Endodermal cell (in vitro differentiated cells): ENCODE measurements around the gene PGRMC1. TPM values are rescaled to one million over a fixed set of nuclear protein-coding genes. Genes with fewer than 3 reads are reported as not detected.

Source experiments
- DNase-seq: peaks from one replicate; pipeline ENCODE4 v3.0.0-alpha.2; 2017
- H3K27ac ChIP-seq: 2 replicates; pipeline ENCODE4 v1.5.1; 2013; ENCODE audit warnings: mild to moderate bottlenecking, low read depth, low read length, moderate library complexity
- H3K27me3 ChIP-seq: 2 replicates; pipeline ENCODE4 v1.6.1; 2013; ENCODE audit warnings: mild to moderate bottlenecking, low read length, moderate library complexity; ENCODE audit not compliant: insufficient read depth, control insufficient read depth, poor library complexity, severe bottlenecking
- H3K36me3 ChIP-seq: 2 replicates; pipeline ENCODE4 v1.7.0; 2013; ENCODE audit warnings: mild to moderate bottlenecking, low read length, moderate library complexity; ENCODE audit not compliant: control insufficient read depth, insufficient read depth
- H3K4me1 ChIP-seq: one replicate; pipeline ENCODE4 v1.7.0; 2013; ENCODE audit warnings: low read length; ENCODE audit not compliant: control insufficient read depth, insufficient read depth
- H3K4me3 ChIP-seq: 2 replicates; pipeline ENCODE4 v1.5.1; 2013; ENCODE audit warnings: mild to moderate bottlenecking, low read length, moderate library complexity
- H3K9ac ChIP-seq: 2 replicates; pipeline ENCODE4 v1.6.1; 2013; ENCODE audit warnings: mild to moderate bottlenecking, low read length, moderate library complexity; ENCODE audit not compliant: poor library complexity, severe bottlenecking; ENCODE audit errors: extremely low read depth
- H3K9me3 ChIP-seq: 2 replicates; pipeline ENCODE4 v1.6.1; 2013; ENCODE audit warnings: mild to moderate bottlenecking, low read length, moderate library complexity; ENCODE audit not compliant: control insufficient read depth
- H3K27ac Mint-ChIP-seq: 2 replicates; pipeline ENCODE4 v1.8.0; 2020; ENCODE audit warnings: mixed read lengths
- H3K27me3 Mint-ChIP-seq: 2 replicates; pipeline ENCODE4 v1.8.0; 2021; ENCODE audit warnings: mild to moderate bottlenecking, mixed read lengths; ENCODE audit not compliant: insufficient read depth
- H3K36me3 Mint-ChIP-seq: 2 replicates; pipeline ENCODE4 v1.8.0; 2020; ENCODE audit warnings: low read depth, mixed read lengths
- H3K4me1 Mint-ChIP-seq: 2 replicates; pipeline ENCODE4 v1.8.0; 2020; ENCODE audit warnings: mixed read lengths
- H3K4me3 Mint-ChIP-seq: 2 replicates; pipeline ENCODE4 v1.8.0; 2020; ENCODE audit warnings: mild to moderate bottlenecking, moderate library complexity, mixed read lengths
- H3K9me3 Mint-ChIP-seq: 2 replicates; pipeline ENCODE4 v1.8.0; 2020; ENCODE audit warnings: mild to moderate bottlenecking, mixed read lengths
- CTCF ChIP-seq: fragments of 200-600 bp; sonication (generic); conservative IDR thresholded peaks from 2 replicates; pipeline ENCODE4 v1.5.0; 2021; ENCODE audit warnings: antibody characterized with exemption, mild to moderate bottlenecking
- WGBS, 2 experiments: methylation state at CpG; one replicate each; pipeline versions ENCODE4 v1.1.5 to v1.1.7; 2013; ENCODE audit warnings: missing lambda C conversion rate in 2 of 2, mixed read lengths in 1 of 2; ENCODE audit not compliant: insufficient coverage in 1 of 2, insufficient read length in 1 of 2; 5-methylcytosine and 5-hydroxymethylcytosine counted together
- long read RNA-seq, 4 experiments: library from polyadenylated mRNA in 2 of 4; library from RNA in 1 of 4; library from capped mRNA in 1 of 4; stranded (forward) in 3 of 4; unstranded in 1 of 4; transcript quantifications; one replicate each; pipeline ENCODE4 v2.0.0, GENCODE V29; 2020 to 2021; ENCODE audit warnings: inconsistent platforms in 1 of 4
- polyA plus RNA-seq, 2 experiments: library from polyadenylated mRNA; stranded (reverse); fragments of 50-300 nt; gene quantifications; one replicate each; pipeline ENCODE4 v1.2.3, GENCODE V29; 2013
- total RNA-seq, 2 donors: library from RNA; stranded (reverse); fragmentation: NEBNext Ultra II Directional in 1 of 2; extraction: Animal tissue kit (Norgen Biotek cat#: 25700) in 1 of 2; gene quantifications; 2 replicates in 1 of 2; 3 replicates in 1 of 2; pipeline ENCODE4 v1.2.1, GENCODE V29; 2021

PGRMC1 gene
- 100 to 1,000 TPM; 108 to 115 TPM for total RNA-seq
- 275 TPM for polyA plus RNA-seq (2013, experiment 1 of 2)
- polyA plus RNA-seq (2013, experiment 2 of 2): 271 TPM
- long read RNA-seq, experiment 1, transcript PGRMC1-201 (3 exons, 1,911 nt): major isoform, 25 of 84 reads
- long read RNA-seq, experiment 1, partial matches to known transcripts: 15 of 84 reads
- long read RNA-seq, experiment 1, other reads (novel, unspliced or antisense): 43 of 84 reads
- long read RNA-seq, experiment 2, transcript PGRMC1-201 (3 exons, 1,911 nt): major isoform, 112 of 120 reads
- long read RNA-seq, experiment 2, partial matches to known transcripts: 5 of 120 reads
- long read RNA-seq, experiment 2, other reads (novel, unspliced or antisense): 3 of 120 reads
- long read RNA-seq, experiment 3, transcript PGRMC1-201 (3 exons, 1,911 nt): major isoform, 612 of 624 reads
- long read RNA-seq, experiment 3, partial matches to known transcripts: 4 of 624 reads
- long read RNA-seq, experiment 3, other reads (novel, unspliced or antisense): 8 of 624 reads
- long read RNA-seq, experiment 4, transcript PGRMC1-201 (3 exons, 1,911 nt): major isoform, 9 of 12 reads
- long read RNA-seq, experiment 4, partial matches to known transcripts: 3 of 12 reads
- long read RNA-seq, experiment 4, other reads (novel, unspliced or antisense): 0 of 12 reads

- peak within 1 kb of the TSS; percentile 68 for H3K9ac ChIP-seq
- no peak for TF ChIP-seq CTCF
- H3K4me1 Mint-ChIP-seq: peaks cover 12% of the 10 kb centered on the region
- H3K27me3 Mint-ChIP-seq: no peaks in the 10 kb centered on the region
- DNase-seq: peak; percentile 89
- no peaks in the 10 kb centered on the region for H3K36me3 Mint-ChIP-seq
- H3K27me3 ChIP-seq: no peaks in the 10 kb centered on the region
- H3K36me3 ChIP-seq: peaks cover 12% of the 10 kb centered on the region
- peak within 1 kb of the TSS; percentile 94 for H3K27ac Mint-ChIP-seq
- H3K9me3 Mint-ChIP-seq: peaks cover 45% of the 10 kb centered on the region
- WGBS, 2 experiments: 0% methylated on average over 13 to 79 of the region's 82 CpGs
- H3K4me3 ChIP-seq: peak within 1 kb of the TSS; percentile 94
- H3K4me1 ChIP-seq: no peaks in the 10 kb centered on the region
- peak within 1 kb of the TSS; percentile 85 for H3K27ac ChIP-seq
- H3K9me3 ChIP-seq: no peaks in the 10 kb centered on the region
- H3K4me3 Mint-ChIP-seq: peak within 1 kb of the TSS; percentile 90
Measured at GRCh38 chrX:119235872-119236622, at the start of gene PGRMC1. TSS of gene PGRMC1 (plus strand) at chrX:119236285. CDS start at chrX:119236364, 79 bp downstream.

- peaks cover 2% of the 10 kb centered on the region for H3K27me3 Mint-ChIP-seq
- Histone ChIP-seq H3K27ac (no peak overlapping the region), H3K36me3 (no peaks in the 10 kb centered on the region), H3K9me3 (no peaks in the 10 kb centered on the region), H3K9ac (no peak overlapping the region), H3K4me1 (no peaks in the 10 kb centered on the region), H3K4me3 (no peak overlapping the region), H3K27me3 (no peaks in the 10 kb centered on the region)
- WGBS, 2 experiments: 93 to 100% methylated on average over 1 to 8 of the region's 8 CpGs
- TF ChIP-seq CTCF: no peak
- H3K27ac Mint-ChIP-seq: no peak overlapping the region
- no peaks in the 10 kb centered on the region for H3K36me3 Mint-ChIP-seq
- no peak overlapping the region for H3K4me3 Mint-ChIP-seq
- H3K9me3 Mint-ChIP-seq: peaks cover 59% of the 10 kb centered on the region
- no peak for DNase-seq
- H3K4me1 Mint-ChIP-seq: no peaks in the 10 kb centered on the region
Measured at GRCh38 chrX:119186763-119187162, 49.3 kb upstream of the PGRMC1 start.

- Mint-ChIP-seq H3K27me3 (peaks cover 2% of the 10 kb centered on the region), H3K36me3 (no peaks in the 10 kb centered on the region), H3K9me3 (peaks cover 60% of the 10 kb centered on the region), H3K4me1 (no peaks in the 10 kb centered on the region), H3K4me3 (no peak overlapping the region), H3K27ac (no peak overlapping the region)
- 87 to 100% methylated on average over 2 to 4 of the region's 4 CpGs for WGBS, 2 experiments
- no peak for TF ChIP-seq CTCF
- Histone ChIP-seq H3K4me3 (no peak overlapping the region), H3K27ac (no peak overlapping the region), H3K9ac (no peak overlapping the region), H3K9me3 (no peaks in the 10 kb centered on the region), H3K27me3 (no peaks in the 10 kb centered on the region), H3K36me3 (no peaks in the 10 kb centered on the region), H3K4me1 (no peaks in the 10 kb centered on the region)
- no peak for DNase-seq
Measured at GRCh38 chrX:119187298-119187697, 48.8 kb upstream of the PGRMC1 start.
